Stimulated activated CD8-positive, alpha-beta memory T cell treated with anti-CD3 and anti-CD28 coated beads, Interleukin-2, amount 100 ng/mL, for 1 hour (primary cell): ENCODE measurements around the gene PAK6.

Source experiments
- DNase-seq, 2 donors: peaks; one replicate each; pipeline ENCODE4 v3.0.0-alpha.2; 2020; ENCODE audit warnings: low read depth in 2 of 2

PAK6 gene

GRCh38 chr15:40241269-40242212 is 2.7 kb downstream of the PAK6 start:
- no peak for DNase-seq

- no peak for DNase-seq
These were observed 3.3 kb downstream of the PAK6 start for GRCh38 chr15:40242213-40242599.

GRCh38 chr15:40242601-40243000 is 3.7 kb downstream of the PAK6 start:
- DNase-seq = no peak

- no peak for DNase-seq
These were observed 4.4 kb downstream of the PAK6 start for GRCh38 chr15:40243126-40243810.

GRCh38 chr15:40244961-40245523 is 6.2 kb downstream of the PAK6 start:
- no peak for DNase-seq

GRCh38 chr15:40245666-40246450 is 7.0 kb downstream of the PAK6 start:
- no peak for DNase-seq

GRCh38 chr15:40246496-40247280 is 7.8 kb downstream of the PAK6 start:
- no peak for DNase-seq

- no peak for DNase-seq
These were observed 8.6 kb downstream of the PAK6 start for GRCh38 chr15:40247406-40247971.

- DNase-seq = no peak
These were observed 9.3 kb downstream of the PAK6 start for GRCh38 chr15:40248006-40248783.

- no peak for DNase-seq
These were observed 10.8 kb downstream of the PAK6 start for GRCh38 chr15:40249477-40250303.

GRCh38 chr15:40250304-40250656 is 11.4 kb downstream of the PAK6 start:
- no peak for DNase-seq

GRCh38 chr15:40250771-40251483 is 12.1 kb downstream of the PAK6 start:
- no peak for DNase-seq

GRCh38 chr15:40251486-40252140 is 12.8 kb downstream of the PAK6 start:
- DNase-seq = no peak

GRCh38 chr15:40252141-40252437 is 13.2 kb downstream of the PAK6 start:
- no peak for DNase-seq

- DNase-seq = no peak
These were observed 13.7 kb downstream of the PAK6 start for GRCh38 chr15:40252438-40253166.

- DNase-seq = no peak
These were observed 14.4 kb downstream of the PAK6 start for GRCh38 chr15:40253167-40253790.

- no peak for DNase-seq
These were observed 15.6 kb downstream of the PAK6 start for GRCh38 chr15:40254452-40254851.
